HG02623 (cell line): Measurements from ENCODE around the gene INO80.
A peak's percentile ranks its signal among the peaks of the same experiment; 100 is the strongest.

Experiments used
- ATAC-seq: cut with Tn5 transposase; IDR thresholded peaks from one replicate; pipeline ENCODE4 v1.9.1; 2021; ENCODE audit warnings: moderate library complexity; ENCODE audit not compliant: unreplicated experiment

INO80 gene

DNA sequence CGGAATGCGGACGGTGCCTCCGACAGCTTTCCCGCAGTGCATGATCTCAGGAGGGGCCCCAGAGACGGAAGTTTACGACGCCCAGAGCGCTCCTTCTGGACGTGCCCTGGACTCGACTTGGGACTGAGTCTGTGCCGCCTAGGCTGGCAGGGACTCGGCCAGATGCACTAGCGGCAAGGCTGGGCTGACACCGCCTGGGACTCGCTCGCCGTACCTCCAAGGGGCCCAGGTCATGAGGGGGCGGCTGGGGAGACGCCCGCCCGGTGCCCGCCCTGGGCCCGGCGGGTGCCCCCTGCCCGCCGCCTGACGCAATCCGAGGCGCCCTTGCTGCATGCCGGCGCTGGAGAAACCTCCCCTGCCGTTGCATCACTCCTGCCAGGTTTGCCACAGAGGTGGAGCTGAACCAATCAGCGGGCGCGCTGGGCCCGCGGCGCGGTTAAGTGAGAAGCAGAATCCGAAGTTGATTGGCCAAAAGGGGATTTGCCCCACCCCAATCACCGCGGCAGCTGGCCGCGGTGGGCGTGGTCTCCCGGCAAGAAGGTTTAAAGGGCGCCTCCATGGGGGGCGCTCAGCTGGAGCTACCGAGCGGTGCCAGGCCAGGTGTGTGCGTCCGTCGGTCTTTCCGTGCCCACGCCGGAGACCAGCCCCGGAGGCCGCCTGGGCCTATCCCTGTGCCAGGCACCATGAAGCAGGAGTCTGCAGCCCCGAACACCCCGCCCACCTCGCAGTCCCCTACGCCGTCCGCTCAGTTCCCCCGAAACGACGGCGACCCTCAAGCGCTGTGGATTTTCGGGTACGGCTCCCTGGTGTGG lies 163.0 kb downstream of the INO80 start, which contains the start of gene CHAC1:
Gene CHAC1 (plus strand): TSS at position 571 of the 812 bp plus-strand sequence. CDS start 113 bp downstream, at position 684.
- peak; percentile 95 for ATAC-seq

- no peak for ATAC-seq
These were observed 163.7 kb downstream of the INO80 start for GRCh38 chr15:40952301-40952900.

DNA sequence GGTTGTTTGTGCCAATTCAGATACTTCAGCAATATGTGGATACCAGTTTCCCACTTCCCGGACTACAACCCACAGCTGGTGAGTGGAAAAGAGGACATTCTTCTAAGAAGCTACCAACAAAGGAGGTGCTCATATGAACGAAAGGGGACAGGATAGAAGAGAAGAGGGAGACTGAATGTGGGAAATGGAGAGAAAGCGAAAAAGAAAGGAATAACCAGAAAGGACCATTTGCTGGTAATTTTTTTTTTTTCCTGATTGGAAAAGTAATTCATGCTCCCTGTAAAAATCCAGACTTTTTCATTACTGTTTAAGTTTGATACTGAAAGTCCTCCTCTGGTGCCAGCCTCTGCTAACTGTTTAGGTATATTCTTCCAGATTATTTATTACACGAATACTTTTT lies 164.3 kb downstream of the INO80 start:
- ATAC-seq = no peak

- no peak for ATAC-seq
These were observed 166.3 kb downstream of the INO80 start for GRCh38 chr15:40949756-40950207.

DNA sequence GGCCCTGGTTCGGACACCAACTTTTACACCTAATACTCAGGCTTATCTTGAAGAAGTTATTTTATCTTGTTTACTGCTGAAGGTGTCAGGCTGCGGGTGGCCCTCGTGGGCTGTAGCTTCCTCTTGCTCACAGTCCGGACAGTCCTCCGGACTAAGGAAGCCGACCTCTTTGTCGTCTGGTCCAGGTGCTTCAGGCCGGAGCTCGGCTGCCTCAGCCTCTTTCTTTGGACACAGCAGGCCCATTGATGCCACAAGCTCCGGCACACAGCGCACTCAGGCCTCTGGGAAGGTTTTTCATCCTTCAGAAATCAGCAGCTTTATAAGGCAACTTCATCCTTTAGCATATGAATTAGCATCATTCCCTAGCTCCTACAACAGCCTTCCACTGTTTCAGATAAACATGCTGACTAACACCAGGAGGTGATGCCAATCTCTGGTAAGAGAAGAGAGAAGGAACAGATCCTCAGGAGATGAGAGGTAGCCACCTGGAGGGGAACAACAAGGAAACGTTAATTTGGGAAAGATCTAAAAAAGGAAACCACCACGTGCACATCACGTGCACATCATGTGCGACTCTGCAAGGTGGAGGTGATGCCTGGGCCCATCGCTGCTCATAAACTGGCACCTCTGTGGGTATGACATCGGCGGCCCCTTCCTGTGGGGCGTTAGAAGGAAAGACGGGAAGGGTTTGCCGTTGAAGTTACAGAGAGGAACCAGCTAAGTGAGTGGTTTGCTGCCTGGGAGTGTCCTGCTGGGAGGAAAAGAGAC lies 167.2 kb downstream of the INO80 start:
- ATAC-seq = no peak

DNA sequence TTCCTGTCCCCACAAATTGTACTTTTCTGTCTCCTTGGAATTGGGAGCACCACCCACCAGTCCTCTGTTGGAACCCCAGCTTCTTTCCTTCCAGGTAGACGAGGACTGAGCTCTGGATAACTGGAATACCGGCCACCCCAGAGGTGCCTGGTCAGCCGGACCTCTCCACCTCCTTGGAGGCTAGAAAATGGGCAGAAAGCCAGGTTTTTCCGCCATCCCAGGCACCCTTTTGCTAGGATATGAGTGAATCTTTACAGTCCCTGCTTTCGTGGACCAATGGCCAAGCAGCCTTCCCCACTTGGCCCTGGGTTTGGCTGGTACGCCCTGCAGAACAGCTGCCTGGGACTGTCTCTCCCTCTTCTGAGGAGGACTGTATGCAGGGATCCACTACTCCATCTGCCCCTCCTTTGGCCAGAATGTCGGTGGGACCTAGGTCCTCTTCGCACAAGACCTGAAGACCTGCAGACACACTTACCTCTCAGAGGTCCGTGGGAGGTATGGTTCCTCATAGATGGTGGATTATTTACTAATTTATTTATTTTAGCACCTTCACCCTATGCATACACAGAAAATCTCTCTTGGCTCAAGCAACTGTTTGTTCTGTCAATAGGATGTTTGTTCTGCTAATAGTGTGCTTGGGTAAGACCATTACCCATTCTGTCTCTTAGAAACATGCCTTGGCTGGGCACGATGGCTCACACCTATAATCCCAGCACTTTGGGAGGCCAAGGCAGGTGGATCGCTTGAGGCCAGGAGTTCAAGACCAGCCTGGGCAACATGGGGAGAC lies 171.4 kb downstream of the INO80 start:
- ATAC-seq = no peak

DNA sequence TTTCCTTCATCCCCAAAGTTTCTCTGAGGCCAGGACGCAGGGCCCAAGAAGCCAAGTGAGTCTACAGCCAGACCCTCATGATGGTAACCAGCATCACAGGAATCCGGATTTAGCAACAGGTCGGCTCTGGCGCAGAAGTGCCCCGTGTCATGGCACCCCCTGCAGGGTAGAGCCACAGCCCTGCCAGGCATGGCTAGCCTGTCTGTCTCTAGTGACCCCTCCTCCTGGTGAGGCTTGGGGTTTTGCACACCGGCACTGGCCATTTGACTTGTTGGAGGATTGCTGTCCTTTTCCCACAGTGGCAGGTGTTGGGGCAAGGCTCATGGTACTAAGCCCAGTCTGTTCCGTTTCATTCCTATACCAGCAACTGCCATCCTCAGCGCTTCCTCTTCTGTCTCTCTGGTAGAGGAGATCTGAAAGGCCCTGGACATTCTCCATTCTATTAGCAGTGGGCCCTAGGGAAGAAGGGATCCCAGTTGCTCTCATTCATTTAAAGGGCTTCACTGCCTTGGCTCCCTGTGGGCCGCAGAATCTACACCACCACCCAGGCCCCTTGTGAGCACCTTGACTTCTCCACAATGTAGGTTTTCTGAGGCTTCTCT lies 172.2 kb downstream of the INO80 start:
- ATAC-seq = no peak

GRCh38 chr15:40942878-40943277 lies 173.2 kb downstream of the INO80 start:
- no peak for ATAC-seq

DNA sequence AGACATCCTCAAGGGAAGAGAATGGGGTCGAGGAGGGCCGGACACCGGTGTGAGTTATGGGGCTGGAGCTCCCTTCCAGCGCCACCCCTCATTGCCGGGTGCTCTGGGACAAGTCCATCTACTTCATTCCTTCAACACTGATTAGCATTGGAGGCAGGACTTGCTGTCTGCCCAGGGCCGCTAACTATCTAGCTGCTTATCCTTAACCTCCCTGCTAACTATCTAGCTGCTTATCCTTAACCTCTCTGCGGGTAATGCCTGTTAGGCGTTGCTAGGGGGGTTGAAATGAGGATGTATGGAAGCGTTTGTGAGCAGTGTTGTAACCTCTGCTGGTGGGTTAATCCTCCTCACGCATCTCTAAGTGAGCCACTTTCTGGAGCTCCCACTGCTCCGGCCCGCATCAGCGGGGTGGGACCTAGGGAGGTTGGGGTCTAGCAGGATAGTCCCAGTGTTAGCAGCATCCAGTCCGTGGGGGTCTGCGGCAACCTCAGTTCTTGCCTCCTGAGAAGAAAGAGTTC lies 173.7 kb downstream of the INO80 start:
- no peak for ATAC-seq

- ATAC-seq = peak; percentile 63
These were observed 174.3 kb downstream of the INO80 start for GRCh38 chr15:40941528-40942336.

DNA sequence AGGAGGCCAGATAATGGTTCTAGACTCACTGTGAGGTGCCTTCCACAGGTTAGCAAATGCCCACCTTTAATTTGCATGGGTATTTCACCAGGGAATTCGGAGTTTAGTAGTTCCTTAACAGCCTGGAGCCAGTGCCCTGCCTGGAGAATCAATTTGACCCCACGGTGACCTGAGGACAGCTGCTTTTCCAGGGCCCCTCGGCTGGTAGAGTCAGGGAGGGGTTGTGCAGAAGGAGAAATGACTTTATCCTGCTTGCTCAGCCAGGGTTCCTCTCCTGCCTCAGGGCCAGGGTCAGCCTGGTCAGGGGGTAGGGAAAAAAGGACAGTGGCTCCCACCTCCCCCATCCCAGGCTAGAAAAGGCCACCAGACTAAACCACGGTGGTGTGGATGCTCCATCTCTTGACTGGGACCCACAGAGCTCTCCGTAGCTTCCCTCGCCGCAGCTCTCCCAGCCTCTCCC lies 175.0 kb downstream of the INO80 start:
- ATAC-seq = no peak

GRCh38 chr15:40940296-40940801 lies 175.7 kb downstream of the INO80 start:
- no peak for ATAC-seq

- no peak for ATAC-seq
These were observed 177.6 kb downstream of the INO80 start for GRCh38 chr15:40938536-40938870.

DNA sequence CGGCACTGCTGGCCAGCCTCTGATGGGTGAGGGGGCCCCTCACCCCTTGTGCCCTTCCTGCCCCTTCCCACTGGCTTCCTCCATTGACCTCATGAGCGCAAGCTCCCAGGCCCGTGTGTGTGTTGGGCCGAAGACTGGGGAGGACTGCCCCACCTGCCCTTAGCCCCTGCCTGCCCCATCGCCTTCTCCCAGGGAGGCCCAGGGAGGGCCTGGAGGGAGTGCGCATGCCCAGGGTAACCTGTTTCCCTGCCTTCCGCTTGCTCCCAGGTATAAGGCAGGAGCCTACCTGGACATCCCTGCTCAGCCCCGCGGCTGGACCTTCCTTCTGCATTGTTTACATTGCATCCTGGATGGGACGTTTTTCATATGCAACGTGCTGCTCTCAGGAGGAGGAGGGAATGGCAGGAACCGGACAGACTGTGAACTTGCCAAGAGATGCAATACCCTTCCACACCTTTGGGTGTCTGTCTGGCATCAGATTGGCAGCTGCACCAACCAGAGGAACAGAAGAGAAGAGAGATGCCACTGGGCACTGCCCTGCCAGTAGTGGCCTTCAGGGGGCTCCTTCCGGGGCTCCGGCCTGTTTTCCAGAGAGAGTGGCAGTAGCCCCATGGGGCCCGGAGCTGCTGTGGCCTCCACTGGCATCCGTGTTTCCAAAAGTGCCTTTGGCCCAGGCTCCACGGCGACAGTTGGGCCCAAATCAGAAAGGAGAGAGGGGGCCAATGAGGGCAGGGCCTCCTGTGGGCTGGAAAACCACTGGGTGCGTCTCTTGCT lies 178.1 kb downstream of the INO80 start:
- no peak for ATAC-seq

GRCh38 chr15:40936709-40937666 lies 179.1 kb downstream of the INO80 start:
- no peak for ATAC-seq

DNA sequence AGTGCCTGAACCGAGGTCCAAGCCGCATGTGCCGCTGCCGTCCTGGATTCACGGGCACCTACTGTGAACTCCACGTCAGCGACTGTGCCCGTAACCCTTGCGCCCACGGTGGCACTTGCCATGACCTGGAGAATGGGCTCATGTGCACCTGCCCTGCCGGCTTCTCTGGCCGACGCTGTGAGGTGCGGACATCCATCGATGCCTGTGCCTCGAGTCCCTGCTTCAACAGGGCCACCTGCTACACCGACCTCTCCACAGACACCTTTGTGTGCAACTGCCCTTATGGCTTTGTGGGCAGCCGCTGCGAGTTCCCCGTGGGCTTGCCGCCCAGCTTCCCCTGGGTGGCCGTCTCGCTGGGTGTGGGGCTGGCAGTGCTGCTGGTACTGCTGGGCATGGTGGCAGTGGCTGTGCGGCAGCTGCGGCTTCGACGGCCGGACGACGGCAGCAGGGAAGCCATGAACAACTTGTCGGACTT lies 179.8 kb downstream of the INO80 start:
- ATAC-seq = no peak

GRCh38 chr15:40934457-40934856 lies 181.6 kb downstream of the INO80 start:
- ATAC-seq = no peak
